Activated CD8-positive, alpha-beta memory T cell treated with anti-CD3 and anti-CD28 coated beads, Interleukin-2, amount 50 U/mL, for 1 hour (primary cell): ENCODE data around the gene EPHA4.

Experiments
- DNase-seq: peaks from one replicate; pipeline ENCODE4 v3.0.0-alpha.2; 2020; ENCODE audit errors: extremely low read depth

The EPHA4 gene

DNA sequence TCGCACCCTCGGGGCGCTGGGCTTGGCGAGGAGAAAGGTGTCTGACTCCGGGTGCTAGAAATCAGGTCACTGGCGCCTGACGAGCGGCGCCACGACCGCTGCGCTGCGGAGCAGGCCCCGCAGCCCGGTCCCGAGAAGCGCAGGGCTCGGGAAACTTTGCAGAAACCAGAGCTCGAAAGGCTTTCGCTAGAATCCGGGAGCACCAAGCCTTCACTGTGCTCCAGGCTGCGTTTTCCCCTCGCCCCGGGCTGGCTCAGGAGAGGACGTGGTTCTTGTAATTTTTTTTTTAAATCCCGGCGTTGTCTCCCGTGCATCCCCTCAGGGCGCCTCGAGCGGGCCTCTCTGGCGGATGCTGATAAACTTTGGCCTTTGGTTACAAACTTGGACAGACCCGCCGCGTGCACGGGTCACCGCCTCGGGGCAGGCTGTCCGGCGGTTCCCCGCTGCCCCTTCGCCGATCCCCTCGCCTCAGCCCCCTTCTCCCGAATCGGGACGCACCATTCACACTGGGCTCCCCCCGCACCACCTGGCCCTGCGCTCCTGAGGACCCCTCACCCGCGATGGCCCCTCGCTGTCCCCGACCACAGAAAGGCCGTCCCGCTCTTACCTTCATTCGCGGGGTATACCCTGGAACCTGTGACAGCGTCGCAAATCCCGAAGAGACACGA, 419 bp downstream of the EPHA4 start:
- DNase-seq, result no peak

- no peak for DNase-seq
Observed at GRCh38 chr2:221571025-221571550, 1.0 kb downstream of the EPHA4 start.

DNA sequence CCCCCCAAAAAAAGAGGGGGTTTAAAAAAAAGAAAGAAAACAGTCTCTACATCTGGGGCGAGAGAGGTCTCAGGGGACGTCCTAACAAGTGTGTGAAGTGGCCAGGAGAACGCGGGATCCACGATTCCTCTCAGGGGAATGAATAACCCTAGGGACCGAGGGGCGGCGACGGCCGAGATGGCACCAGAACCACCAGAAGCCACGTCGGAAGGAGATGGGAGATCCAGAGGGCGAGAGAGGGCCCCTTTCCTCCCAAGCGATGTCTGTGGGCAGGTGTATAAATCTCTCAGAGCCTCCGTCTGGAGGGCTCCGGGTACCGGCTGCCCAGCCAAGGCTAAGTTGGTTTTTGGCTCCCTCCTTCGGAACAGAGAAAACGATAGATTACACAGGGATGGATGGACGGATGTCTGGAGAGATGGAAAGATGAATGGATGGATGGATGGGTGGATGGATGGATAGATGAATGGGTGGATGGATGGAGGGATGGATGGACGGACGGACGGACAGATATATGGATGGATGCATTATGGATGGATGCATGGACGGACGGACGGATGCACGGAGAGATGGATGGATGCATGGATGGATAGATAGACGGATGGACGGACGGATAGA, 1.7 kb downstream of the EPHA4 start:
- DNase-seq, result no peak

DNA sequence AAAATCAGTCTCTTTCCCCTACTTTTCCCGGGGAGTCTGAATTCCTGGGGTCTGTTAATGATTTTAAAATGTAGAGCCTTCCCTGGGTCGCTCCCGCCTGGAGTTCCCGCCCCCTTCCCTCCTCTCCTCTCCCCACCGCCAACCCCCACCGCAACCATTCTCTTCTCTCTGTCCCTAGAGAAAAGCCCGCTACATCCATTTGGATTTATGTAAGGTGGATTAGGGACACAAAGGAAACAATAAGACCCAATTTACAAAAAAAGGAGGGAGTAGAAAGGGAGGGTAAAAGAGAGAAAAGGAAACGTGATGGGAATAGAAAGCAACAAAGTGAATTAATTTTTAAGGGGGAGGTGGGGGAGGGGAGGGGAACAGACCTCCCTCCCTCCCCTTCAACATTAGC, 2.2 kb downstream of the EPHA4 start:
- no peak for DNase-seq

DNA sequence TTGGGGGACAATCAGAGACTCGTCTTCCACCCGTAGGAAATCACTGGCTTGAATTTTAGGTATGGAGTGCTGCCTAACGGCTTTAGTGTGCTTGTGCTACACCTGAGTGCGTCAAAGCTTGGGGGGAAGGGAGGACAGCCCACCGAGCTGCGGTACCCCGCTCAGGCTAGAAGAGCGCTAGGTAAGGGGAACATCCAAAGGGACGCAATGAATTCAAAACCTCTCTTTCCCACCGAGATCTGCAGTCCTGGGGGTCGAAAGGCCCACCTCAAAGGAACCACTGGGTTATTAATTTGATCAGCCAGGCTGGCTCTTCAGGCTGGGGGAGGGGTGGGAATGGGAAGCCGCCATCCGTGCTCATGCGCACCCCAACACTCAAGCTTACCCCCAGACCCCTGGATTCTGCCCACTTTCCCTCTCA, 2.7 kb downstream of the EPHA4 start:
- DNase-seq, result no peak

DNA sequence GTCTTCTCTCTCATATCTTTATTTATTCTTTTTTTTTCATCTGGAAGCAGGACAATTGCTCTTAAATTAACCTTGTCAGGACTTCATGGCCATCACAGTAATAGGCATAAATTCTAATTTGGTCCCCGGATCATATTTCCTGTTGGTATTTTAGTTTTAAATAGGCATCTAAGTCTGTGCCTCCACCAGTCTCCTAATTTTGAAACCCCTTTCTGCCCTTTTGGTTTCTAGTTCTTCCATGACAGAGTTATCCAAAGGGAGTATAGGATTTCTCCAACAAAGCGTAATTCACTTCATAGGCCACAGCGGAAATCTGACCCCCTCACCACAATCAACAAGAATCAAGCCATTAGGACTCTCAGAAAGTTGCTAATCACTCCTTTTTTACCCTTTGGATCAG, 3.8 kb downstream of the EPHA4 start:
- no peak for DNase-seq

- no peak for DNase-seq
Observed at GRCh38 chr2:221567809-221568208, 4.3 kb downstream of the EPHA4 start.

GRCh38 chr2:221567231-221567760, 4.8 kb downstream of the EPHA4 start:
- DNase-seq, result no peak

GRCh38 chr2:221563270-221563985, 8.7 kb downstream of the EPHA4 start:
- no peak for DNase-seq

DNA sequence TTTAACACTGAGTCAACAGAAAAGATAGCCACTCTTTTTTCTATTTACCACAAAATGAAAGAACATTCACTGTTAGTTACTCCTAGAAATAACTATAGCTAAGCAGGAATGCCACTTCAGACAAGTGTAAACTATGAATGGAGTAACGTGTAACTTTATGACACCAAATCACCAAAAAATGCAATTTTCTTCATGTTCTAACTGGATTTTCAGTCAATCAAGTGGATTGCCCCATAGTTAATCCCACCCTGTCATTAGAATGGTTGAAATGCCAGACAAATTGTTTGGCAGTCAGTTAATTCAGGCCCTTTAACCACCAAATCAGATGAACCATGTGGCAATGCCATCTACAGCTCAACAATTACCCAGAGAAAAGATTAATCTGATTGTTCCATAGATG, 9.9 kb downstream of the EPHA4 start:
- DNase-seq, result no peak

- no peak for DNase-seq
Observed at GRCh38 chr2:221561770-221562169, 10.3 kb downstream of the EPHA4 start.

DNA sequence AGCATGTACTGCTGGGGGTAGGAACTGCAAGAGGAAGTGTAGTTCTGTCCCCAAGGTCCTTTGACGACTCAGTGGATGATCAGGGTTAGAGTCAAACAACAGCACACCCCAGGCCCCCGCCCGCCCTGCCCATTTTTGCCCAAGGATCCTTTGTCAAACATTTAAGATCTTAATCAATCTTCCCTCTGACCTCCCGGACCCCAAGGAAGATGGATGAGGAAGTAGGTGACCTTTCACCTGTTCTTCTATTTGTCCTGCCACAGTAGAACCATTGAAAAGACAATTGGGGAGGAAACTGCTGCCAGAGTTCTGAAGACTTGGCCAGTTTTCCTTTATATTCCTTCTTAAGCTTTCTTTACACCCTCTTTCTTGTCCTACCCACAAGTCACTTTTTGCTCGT, 12.1 kb downstream of the EPHA4 start:
- DNase-seq, result no peak

- DNase-seq, result no peak
Observed at GRCh38 chr2:221558107-221558506, 14.0 kb downstream of the EPHA4 start.

DNA sequence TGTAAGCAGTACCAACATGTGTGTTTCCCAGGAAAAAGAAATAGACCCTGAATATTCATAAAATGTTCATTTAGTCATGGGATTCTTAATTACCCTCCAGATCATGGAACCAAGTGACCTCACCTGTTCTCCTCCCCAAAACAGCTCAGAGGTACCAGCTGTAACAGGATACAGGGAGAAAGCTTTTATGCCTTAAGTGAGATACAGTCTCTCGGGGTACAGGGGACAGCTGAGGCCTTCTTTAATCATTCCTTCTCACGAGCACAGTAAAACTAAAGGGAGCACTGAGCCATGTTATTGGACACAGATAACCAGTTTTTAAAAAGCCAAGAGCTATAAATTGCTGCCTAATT, 16.6 kb downstream of the EPHA4 start:
- no peak for DNase-seq

DNA sequence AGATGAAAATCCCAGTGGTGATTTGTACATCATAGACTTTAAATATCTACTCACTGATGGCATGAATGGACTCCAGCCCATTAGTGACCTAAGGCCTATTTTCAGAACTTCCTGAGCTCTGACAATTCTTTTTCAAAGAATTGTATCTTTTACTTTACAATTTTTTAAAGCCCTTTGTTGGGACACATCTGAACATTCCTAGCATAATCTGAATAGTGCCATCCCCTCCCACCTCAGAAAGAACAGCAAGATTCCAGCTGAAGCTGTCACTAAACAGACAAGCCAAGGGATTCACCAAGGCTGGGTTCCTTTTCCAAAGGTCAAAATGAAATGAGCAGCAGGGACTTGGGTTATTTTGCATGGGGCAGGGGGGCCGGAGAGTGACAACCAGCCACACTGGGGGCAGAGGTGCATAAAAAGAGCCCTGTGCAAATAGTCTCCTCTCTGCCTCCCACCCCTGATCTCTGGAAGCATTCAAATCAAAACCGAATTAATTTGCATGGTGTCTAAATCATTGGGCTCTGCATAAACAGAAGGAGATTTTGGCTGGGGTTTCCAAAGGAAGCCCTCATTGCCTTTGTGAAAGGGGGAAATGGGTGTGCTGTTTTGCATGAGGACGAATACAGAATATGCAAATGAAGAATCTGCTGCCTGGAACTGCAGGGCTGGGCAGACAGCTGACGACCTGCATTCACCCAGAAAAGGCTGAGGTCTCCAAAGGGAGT, 17.2 kb downstream of the EPHA4 start:
- DNase-seq, result no peak

DNA sequence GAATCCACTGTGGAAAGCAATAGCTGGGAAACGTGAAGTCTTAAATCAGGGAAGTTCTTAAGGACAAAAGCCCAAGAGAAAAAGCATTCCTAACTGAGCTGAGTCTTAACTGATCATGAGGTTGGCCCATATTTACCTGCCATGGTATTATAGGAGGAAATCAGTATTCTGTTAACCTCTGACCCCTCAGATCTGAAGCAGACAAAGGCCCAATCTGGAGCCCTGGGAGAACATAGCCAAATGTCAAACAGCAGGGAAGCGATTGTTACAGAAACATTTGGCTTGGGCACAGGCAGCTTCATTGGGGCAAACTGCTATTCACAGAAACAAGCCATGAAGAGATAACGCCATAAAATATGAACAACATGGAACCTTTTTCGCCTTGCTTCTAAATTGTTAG, 18.8 kb downstream of the EPHA4 start:
- no peak for DNase-seq

GRCh38 chr2:221552291-221552690, 19.8 kb downstream of the EPHA4 start:
- DNase-seq, result no peak

DNA sequence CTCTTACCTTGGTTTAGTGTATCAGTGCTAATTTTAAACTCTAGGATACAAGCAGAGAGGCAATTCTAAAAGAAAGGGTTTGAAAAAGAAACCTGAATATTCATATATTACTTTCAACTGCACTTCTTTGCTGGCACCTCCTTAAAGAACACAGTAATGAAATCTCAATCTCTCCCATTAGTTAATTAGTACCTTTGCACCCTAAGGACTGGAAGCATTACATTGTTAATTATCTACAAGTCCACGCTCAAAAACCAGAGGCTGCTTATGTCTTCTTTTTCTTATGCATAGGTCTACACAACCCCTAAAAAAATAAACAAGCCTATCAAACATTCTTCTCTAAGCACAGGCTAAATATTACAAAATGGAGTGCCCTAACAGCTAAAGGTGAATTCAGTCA, 20.2 kb downstream of the EPHA4 start:
- DNase-seq, result no peak

DNA sequence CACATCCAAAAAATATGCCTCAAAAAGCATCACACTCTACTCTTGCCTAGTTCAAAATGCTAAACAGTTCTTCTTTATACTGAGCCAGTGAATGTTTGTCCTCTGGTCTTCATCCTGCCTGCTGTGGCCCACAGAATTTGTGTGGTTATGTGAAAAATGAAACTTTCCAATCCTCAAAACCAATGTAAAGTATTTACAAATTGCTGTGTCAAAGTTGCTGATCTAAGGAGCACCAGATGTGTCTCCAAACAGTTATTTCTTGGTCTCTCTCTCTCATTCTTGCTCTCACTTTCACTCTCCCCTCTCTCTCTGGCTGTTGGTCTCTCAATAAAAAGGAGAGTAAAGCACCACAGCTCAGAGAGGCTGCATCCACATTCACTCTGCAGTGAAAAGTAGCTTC, 23.0 kb downstream of the EPHA4 start:
- no peak for DNase-seq

DNA sequence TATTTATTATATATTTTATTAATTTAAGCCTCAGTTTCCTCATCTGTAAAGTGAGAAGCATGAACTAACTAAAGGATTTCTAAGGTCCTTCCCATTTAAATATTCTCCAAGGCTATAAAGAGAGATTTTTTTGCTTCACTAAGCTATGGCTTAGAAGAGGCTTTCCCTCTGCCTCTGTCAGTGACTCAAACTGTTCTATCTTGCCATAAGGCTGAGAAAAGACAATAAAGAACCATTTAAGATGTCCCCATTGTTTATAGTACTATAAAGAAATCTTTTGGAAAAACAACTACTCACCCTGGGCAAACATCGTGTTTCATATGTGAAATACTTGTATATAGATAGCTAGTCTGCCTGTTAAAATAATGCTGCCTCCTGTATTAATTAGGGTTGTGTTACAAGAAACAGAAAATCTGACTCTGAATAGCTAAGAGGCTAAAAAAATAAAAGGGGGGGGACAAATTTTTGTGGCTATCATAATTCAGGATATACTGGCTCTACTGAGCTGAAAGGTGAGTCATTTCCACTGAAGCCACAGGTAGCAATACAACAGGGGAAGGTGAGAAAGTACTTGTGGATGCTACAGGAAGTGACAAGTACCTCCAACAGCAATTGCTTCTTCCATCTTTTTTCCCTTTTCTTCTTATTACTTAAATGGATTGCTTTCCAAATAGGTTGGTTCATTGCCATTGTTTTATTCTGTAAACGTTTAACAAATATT, 25.4 kb downstream of the EPHA4 start:
- no peak for DNase-seq

DNA sequence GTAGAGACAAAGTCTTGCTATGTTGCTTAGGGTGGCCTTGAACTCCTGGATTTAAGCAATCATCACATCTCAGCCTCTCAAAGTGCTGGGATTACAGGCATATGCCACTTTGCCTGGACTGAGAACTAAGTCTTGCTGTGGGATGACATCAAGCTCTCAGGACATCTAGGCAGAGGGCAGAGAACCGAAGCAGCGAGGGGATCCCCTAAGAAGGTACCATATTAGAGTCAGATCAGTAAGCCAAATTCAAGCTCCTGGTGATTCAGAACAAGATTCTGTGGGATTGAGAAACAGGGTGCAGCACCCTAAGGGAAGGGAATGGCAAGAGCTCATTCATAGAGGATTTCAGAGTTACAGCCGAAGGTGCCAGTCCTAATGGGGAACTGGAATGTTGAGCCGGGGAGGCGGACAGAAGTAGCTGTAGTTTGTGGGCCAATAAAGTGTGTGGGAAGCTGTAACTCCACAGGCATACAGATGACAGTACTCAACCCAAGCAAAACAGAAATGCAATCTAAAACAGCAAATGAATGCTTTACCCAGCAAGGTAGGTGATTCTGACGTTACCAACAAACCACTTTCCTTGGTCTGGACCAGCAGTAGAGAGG, 30.9 kb downstream of the EPHA4 start:
- DNase-seq, result no peak
